Transverse colon (tissue), 4 donors: Measurements from ENCODE around the gene XPO6.

Source experiments
- EP300 ChIP-seq: sonication (generic); formaldehyde crosslinking; IDR thresholded peaks from one replicate; pipeline ENCODE4 v1.6.1; 2017; ENCODE audit warnings: antibody characterized with exemption, low read depth
- POLR2A ChIP-seq: fragments of 450-650 bp; IDR thresholded peaks from one replicate; pipeline ENCODE4 v1.6.1; 2016; ENCODE audit warnings: antibody characterized with exemption, mild to moderate bottlenecking, moderate library complexity
- POLR2AphosphoS5 ChIP-seq, 3 donors: sonication (generic); formaldehyde crosslinking; IDR thresholded peaks; one replicate each; pipeline ENCODE4 v1.6.1; 2016; ENCODE audit warnings: antibody characterized with exemption in 3 of 3
- TF ChIP-seq, protein P1 (sequence below), 5 experiments: fragments of 200-600 bp in 3 of 5; fragments of 450-650 bp in 2 of 5; sonication (generic) in 3 of 5; IDR thresholded peaks; 1 replicate in 2 of 5; 2 replicates in 3 of 5; pipeline ENCODE4 v1.5.1; 2016 to 2017; ENCODE audit warnings: antibody characterized with exemption in 5 of 5, inconsistent platforms in 3 of 5, mild to moderate bottlenecking in 2 of 5, moderate library complexity in 1 of 5

- TF ChIP-seq, protein P1, sequence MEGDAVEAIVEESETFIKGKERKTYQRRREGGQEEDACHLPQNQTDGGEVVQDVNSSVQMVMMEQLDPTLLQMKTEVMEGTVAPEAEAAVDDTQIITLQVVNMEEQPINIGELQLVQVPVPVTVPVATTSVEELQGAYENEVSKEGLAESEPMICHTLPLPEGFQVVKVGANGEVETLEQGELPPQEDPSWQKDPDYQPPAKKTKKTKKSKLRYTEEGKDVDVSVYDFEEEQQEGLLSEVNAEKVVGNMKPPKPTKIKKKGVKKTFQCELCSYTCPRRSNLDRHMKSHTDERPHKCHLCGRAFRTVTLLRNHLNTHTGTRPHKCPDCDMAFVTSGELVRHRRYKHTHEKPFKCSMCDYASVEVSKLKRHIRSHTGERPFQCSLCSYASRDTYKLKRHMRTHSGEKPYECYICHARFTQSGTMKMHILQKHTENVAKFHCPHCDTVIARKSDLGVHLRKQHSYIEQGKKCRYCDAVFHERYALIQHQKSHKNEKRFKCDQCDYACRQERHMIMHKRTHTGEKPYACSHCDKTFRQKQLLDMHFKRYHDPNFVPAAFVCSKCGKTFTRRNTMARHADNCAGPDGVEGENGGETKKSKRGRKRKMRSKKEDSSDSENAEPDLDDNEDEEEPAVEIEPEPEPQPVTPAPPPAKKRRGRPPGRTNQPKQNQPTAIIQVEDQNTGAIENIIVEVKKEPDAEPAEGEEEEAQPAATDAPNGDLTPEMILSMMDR (IDR thresholded peaks at IDR 0.05): no peak
- TF ChIP-seq POLR2A (no peak), POLR2AphosphoS5 (IDR thresholded peaks at IDR 0.05) (no peak), EP300 (no peak)
Measured at GRCh38 chr16:28195859-28196258, 15.9 kb downstream of the XPO6 start.
